SK-N-SH (cell line): ENCODE results near the gene NUDT22.

Source experiments
- CTCF ChIP-seq: fragments of 200-600 bp; sonication (generic); IDR thresholded peaks from 2 replicates; pipeline ENCODE4 v1.6.1; 2017; ENCODE audit warnings: antibody characterized with exemption, mild to moderate bottlenecking, moderate library complexity
- EP300 ChIP-seq, 2 experiments: IDR thresholded peaks; 2 replicates each; pipeline versions ENCODE4 v1.4.0 to v1.6.1; 2012; ENCODE audit warnings: borderline replicate concordance in 1 of 2, low read depth in 1 of 2, low read length in 1 of 2
- RAD21 ChIP-seq: IDR thresholded peaks from 2 replicates; pipeline ENCODE4 v1.6.1; 2012; ENCODE audit warnings: mild to moderate bottlenecking, low read length
- REST ChIP-seq: IDR thresholded peaks from 2 replicates; pipeline ENCODE4 v1.6.1; 2012; ENCODE audit warnings: mild to moderate bottlenecking, low read depth, low read length, moderate library complexity
- RFX5 ChIP-seq: IDR thresholded peaks from 2 replicates; pipeline ENCODE4 v1.6.1; 2012; ENCODE audit warnings: mild to moderate bottlenecking, improper control_type of control experiment, low read length
- USF2 ChIP-seq: fragments of 150-350 bp; IDR thresholded peaks from 2 replicates; pipeline ENCODE4 v1.6.1; 2017; ENCODE audit warnings: antibody characterized with exemption, low read length, low read depth, borderline replicate concordance
- YY1 ChIP-seq: IDR thresholded peaks from 2 replicates; pipeline ENCODE4 v1.4.0; 2012; ENCODE audit warnings: low read depth, mild to moderate bottlenecking

GRCh38 chr11:64207256-64208085 is 18.6 kb upstream of the NUDT22 start:
- TF ChIP-seq CTCF (no peak), RFX5 (no peak), EP300 (IDR thresholded peaks at IDR 0.05; ENCODE audit: borderline replicate concordance in 1 of 2, low read depth in 1 of 2, low read length in 1 of 2) (no peak), YY1 (no peak), REST (no peak), USF2 (no peak), RAD21 (no peak)
